Measurements from ENCODE around the gene FANCC. TPM values are rescaled to one million over a fixed set of nuclear protein-coding genes. Genes with fewer than 3 reads are reported as not detected.

FANCC gene
- polyA plus RNA-seq, 1 of the 3 experiments (the other 2 are of a cell fraction): 3.5 TPM

GRCh38 chr9:95306819-95307218 lies 10.7 kb downstream of the FANCC start:
- no peak for DNase-seq
- Histone ChIP-seq H3K4me1 (ENCODE audit: control insufficient read depth in 1 of 2, insufficient read depth in 2 of 2, low read depth in 1 of 2, low read length in 1 of 2) (peaks cover 3 to 18% of the 10 kb centered on the region in 2 experiments), H3K27ac (ENCODE audit: low read depth in 2 of 2, low read length in 1 of 2) (no peak overlapping the region), H4K20me1 (ENCODE audit: insufficient read depth) (no peaks in the 10 kb centered on the region), H3K27me3 (ENCODE audit: insufficient read depth) (no peaks in the 10 kb centered on the region), H3K4me2 (no peak overlapping the region), H3K9me3 (no peaks in the 10 kb centered on the region), H3F3A (replicated peaks; ENCODE audit: insufficient read depth) (peaks cover 4% of the 10 kb centered on the region), H3K9ac (no peak overlapping the region), H3K36me3 (replicated peaks in 1 of 2; ENCODE audit: control insufficient read depth in 1 of 2, insufficient read depth in 2 of 2, low read length in 1 of 2) (no peaks in the 10 kb centered on the region), H3K79me2 (ENCODE audit: insufficient read depth) (peaks cover 18% of the 10 kb centered on the region; the same call in 1 of the 2 replicates), H3K4me3 (ENCODE audit: low read depth in 2 of 2, low read length in 1 of 2) (no peak overlapping the region), H2AFZ (ENCODE audit: low read depth) (no peak overlapping the region), H3K9me2 (no peaks in the 10 kb centered on the region)
- ChIA-PET POLR2A (no interaction called here), CTCF (interaction anchor here (0.6 kb wide), 1 partner anchor 18 kb away, joined by 3 read pairs; no protein-coding TSS in a partner anchor)
- TF ChIP-seq REST (IDR thresholded peaks at IDR 0.05; ENCODE audit: low read depth, low read length): no peak
- WGBS (ENCODE audit: low lambda C conversion rate): 97% methylated on average over 6 of the region's 6 CpGs

- CTCF ChIA-PET: interaction anchor here (0.6 kb wide), 2 partner anchors 18 to 1361 kb away, joined by 3 read pairs; no protein-coding TSS in a partner anchor
- DNase-seq: no peak
- Histone ChIP-seq H3K4me1 (ENCODE audit: control insufficient read depth in 1 of 2, insufficient read depth in 2 of 2, low read depth in 1 of 2, low read length in 1 of 2) (peaks cover 3 to 18% of the 10 kb centered on the region in 2 experiments), H4K20me1 (ENCODE audit: insufficient read depth) (no peaks in the 10 kb centered on the region), H3K27ac (ENCODE audit: low read depth in 2 of 2, low read length in 1 of 2) (peak overlapping the region in 1 of 2 experiments; percentile 2; a peak in 2 of 4 replicates), H3F3A (replicated peaks; ENCODE audit: insufficient read depth) (peaks cover 4% of the 10 kb centered on the region), H3K79me2 (ENCODE audit: insufficient read depth) (peaks cover 12% of the 10 kb centered on the region; the same call in 1 of the 2 replicates), H3K4me3 (ENCODE audit: low read depth in 2 of 2, low read length in 1 of 2) (no peak overlapping the region), H2AFZ (ENCODE audit: low read depth) (no peak overlapping the region), H3K36me3 (replicated peaks in 1 of 2; ENCODE audit: control insufficient read depth in 1 of 2, insufficient read depth in 2 of 2, low read length in 1 of 2) (no peaks in the 10 kb centered on the region), H3K9me2 (no peaks in the 10 kb centered on the region), H3K9me3 (no peaks in the 10 kb centered on the region), H3K27me3 (ENCODE audit: insufficient read depth) (no peaks in the 10 kb centered on the region), H3K4me2 (peak overlapping the region; percentile 16; the same call in 1 of the 2 replicates), H3K9ac (no peak overlapping the region)
- WGBS (ENCODE audit: low lambda C conversion rate): 87% methylated on average over 3 of the region's 3 CpGs
- POLR2A ChIA-PET: no interaction called here
- TF ChIP-seq PBX3 (IDR thresholded peaks at IDR 0.05): peak; percentile 61
- peak; percentile 36 for TF ChIP-seq TCF12 (IDR thresholded peaks at IDR 0.05)
- peak; percentile 14; the same call in 1 of the 2 replicates for TF ChIP-seq FOSL2 (IDR thresholded peaks at IDR 0.05; ENCODE audit: borderline replicate concordance, low read depth)
- no peak for TF ChIP-seq RAD21 (IDR thresholded peaks at IDR 0.05; ENCODE audit: low read length)
- TF ChIP-seq JUND (IDR thresholded peaks at IDR 0.05): peak; percentile 41; the same call in 1 of the 2 replicates
These were observed 11.6 kb downstream of the FANCC start for GRCh38 chr9:95305770-95306492.
